Mesenchymal stem cell (in vitro differentiated cells and primary cell): ENCODE measurements around the gene ITPKC.

Source experiments
- DNase-seq: peaks from one replicate; pipeline ENCODE4 v3.0.0-alpha.2; 2013
- H2AFZ ChIP-seq: one replicate; pipeline ENCODE4 v1.6.1; 2013; ENCODE audit warnings: low read depth, mild to moderate bottlenecking, control low read depth, inconsistent platforms, low read length, moderate library complexity
- H2AK5ac ChIP-seq: 2 replicates; pipeline ENCODE4 v1.6.1; 2013; ENCODE audit warnings: low read length, moderate library complexity, mild to moderate bottlenecking, inconsistent platforms; ENCODE audit not compliant: severe bottlenecking
- H2BK120ac ChIP-seq: one replicate; pipeline ENCODE4 v1.6.1; 2013; ENCODE audit warnings: low read depth, mild to moderate bottlenecking, inconsistent platforms, low read length, moderate library complexity
- H2BK12ac ChIP-seq, 2 experiments: one replicate each; pipeline ENCODE4 v1.6.1; 2013; ENCODE audit warnings: inconsistent platforms in 2 of 2, low read length in 2 of 2, mild to moderate bottlenecking in 2 of 2, moderate library complexity in 2 of 2, control low read depth in 1 of 2
- H2BK15ac ChIP-seq: one replicate; pipeline ENCODE4 v1.6.1; 2013; ENCODE audit warnings: mild to moderate bottlenecking, low read depth, inconsistent platforms; ENCODE audit not compliant: poor library complexity, severe bottlenecking
- H2BK5ac ChIP-seq: 2 replicates; pipeline ENCODE4 v1.6.1; 2013; ENCODE audit warnings: low read depth, mild to moderate bottlenecking, low read length, control low read depth, inconsistent platforms; ENCODE audit not compliant: poor library complexity, severe bottlenecking
- H3K14ac ChIP-seq, 2 experiments: one replicate each; pipeline ENCODE4 v1.6.1; 2013; ENCODE audit warnings: inconsistent platforms in 2 of 2, low read length in 2 of 2, control low read depth in 1 of 2, mild to moderate bottlenecking in 1 of 2, moderate library complexity in 1 of 2
- H3K18ac ChIP-seq, 2 experiments: one replicate each; pipeline ENCODE4 v1.6.1; 2013; ENCODE audit warnings: inconsistent platforms in 2 of 2, low read length in 2 of 2, control low read depth in 1 of 2, low read depth in 1 of 2, mild to moderate bottlenecking in 1 of 2
- H3K23ac ChIP-seq, 2 experiments: one replicate each; pipeline ENCODE4 v1.6.1; 2013; ENCODE audit warnings: inconsistent platforms in 2 of 2, low read length in 2 of 2, mild to moderate bottlenecking in 2 of 2, moderate library complexity in 2 of 2, control low read depth in 1 of 2
- H3K27ac ChIP-seq: 2 replicates; pipeline ENCODE4 v1.5.1; 2013; ENCODE audit warnings: mild to moderate bottlenecking, moderate library complexity, low read length, control low read depth, inconsistent platforms; ENCODE audit not compliant: poor library complexity, severe bottlenecking
- H3K27me3 ChIP-seq, 2 experiments: 2 replicates each; pipeline versions ENCODE4 v1.6.1 to v1.7.0; 2013; ENCODE audit warnings: low read length in 2 of 2, mild to moderate bottlenecking in 2 of 2, moderate library complexity in 2 of 2, control low read depth in 1 of 2, inconsistent platforms in 1 of 2; ENCODE audit not compliant: control insufficient read depth in 1 of 2, insufficient read depth in 1 of 2
- H3K36me3 ChIP-seq, 2 experiments: 2 replicates each; pipeline versions ENCODE4 v1.6.1 to v1.7.0; 2013; ENCODE audit warnings: low read length in 2 of 2, control low read depth in 1 of 2, inconsistent platforms in 1 of 2, low read depth in 1 of 2, mild to moderate bottlenecking in 1 of 2; ENCODE audit not compliant: insufficient read depth in 2 of 2, control insufficient read depth in 1 of 2
- H3K4ac ChIP-seq, 2 experiments: one replicate each; pipeline ENCODE4 v1.6.1; 2013; ENCODE audit warnings: inconsistent platforms in 2 of 2, low read length in 2 of 2, mild to moderate bottlenecking in 2 of 2, moderate library complexity in 2 of 2, control low read depth in 1 of 2, low read depth in 1 of 2
- H3K4me1 ChIP-seq: 2 replicates; pipeline ENCODE4 v1.6.1; 2013; ENCODE audit warnings: low read depth, low read length, control low read depth; ENCODE audit not compliant: control insufficient read depth, insufficient read depth
- H3K4me2 ChIP-seq: 2 replicates; pipeline ENCODE4 v1.6.1; 2013; ENCODE audit warnings: low read length, mild to moderate bottlenecking, inconsistent platforms; ENCODE audit not compliant: poor library complexity, severe bottlenecking
- H3K4me3 ChIP-seq, 2 experiments: 2 replicates each; pipeline versions ENCODE4 v1.5.1 to v1.7.0; 2013; ENCODE audit warnings: low read length in 2 of 2, mild to moderate bottlenecking in 2 of 2, control low read depth in 1 of 2, low read depth in 1 of 2; ENCODE audit not compliant: insufficient read depth in 1 of 2
- H3K79me1 ChIP-seq: replicated peaks from 2 replicates; pipeline ENCODE4 v1.6.1; 2013; ENCODE audit warnings: mild to moderate bottlenecking, control low read depth, low read length, inconsistent platforms; ENCODE audit not compliant: poor library complexity, severe bottlenecking
- H3K9ac ChIP-seq: 2 replicates; pipeline ENCODE4 v1.7.0; 2013; ENCODE audit warnings: mild to moderate bottlenecking, low read length, moderate library complexity
- H3K9me3 ChIP-seq: 2 replicates; pipeline ENCODE4 v1.7.0; 2013; ENCODE audit warnings: mild to moderate bottlenecking, low read length; ENCODE audit not compliant: control insufficient read depth
- H4K8ac ChIP-seq: one replicate; pipeline ENCODE4 v1.6.1; 2013; ENCODE audit warnings: inconsistent platforms, mild to moderate bottlenecking, low read length, moderate library complexity
- H4K91ac ChIP-seq: one replicate; pipeline ENCODE4 v1.6.1; 2013; ENCODE audit warnings: mild to moderate bottlenecking, low read length, inconsistent platforms
- WGBS: methylation state at CpG from one replicate; pipeline ENCODE4 v1.1.7; 2013; ENCODE audit warnings: mixed read lengths; 5-methylcytosine and 5-hydroxymethylcytosine counted together

ITPKC gene

GRCh38 chr19:40758491-40758890 is 41.6 kb downstream of the ITPKC start:
- H3K4me1 ChIP-seq, result peaks cover 37% of the 10 kb centered on the region
- no peak overlapping the region for H4K91ac ChIP-seq
- no peak overlapping the region for H2AK5ac ChIP-seq
- H2BK15ac ChIP-seq, result no peak overlapping the region
- peaks cover 75 to 81% of the 10 kb centered on the region in 2 experiments for H3K36me3 ChIP-seq
- H2BK5ac ChIP-seq, result no peak overlapping the region
- peaks cover 26% of the 10 kb centered on the region for H3K79me1 ChIP-seq
- no peak overlapping the region for H3K4me2 ChIP-seq
- no peak overlapping the region for H2BK12ac ChIP-seq
- H3K4me3 ChIP-seq, result no peak overlapping the region
- no peak overlapping the region for H2BK120ac ChIP-seq
- no peak overlapping the region for H3K14ac ChIP-seq
- H3K23ac ChIP-seq, result no peak overlapping the region
- no peak overlapping the region for H2AFZ ChIP-seq
- no peak overlapping the region for H3K4ac ChIP-seq
- no peaks in the 10 kb centered on the region for H3K27me3 ChIP-seq
- H3K9me3 ChIP-seq, result no peaks in the 10 kb centered on the region
- no peak overlapping the region for H4K8ac ChIP-seq
- DNase-seq, result no peak
- H3K9ac ChIP-seq, result no peak overlapping the region
- WGBS, result 100% methylated on average over 2 of the region's 3 CpGs
- H3K18ac ChIP-seq, result no peak overlapping the region
- H3K27ac ChIP-seq, result no peak overlapping the region

- Histone ChIP-seq H3K4me2 (no peak overlapping the region), H3K4me3 (no peak overlapping the region), H2AK5ac (no peak overlapping the region), H3K36me3 (peaks cover 77 to 89% of the 10 kb centered on the region in 2 experiments), H2BK12ac (no peak overlapping the region), H3K9ac (no peak overlapping the region), H2BK120ac (no peak overlapping the region), H2AFZ (no peak overlapping the region), H4K91ac (no peak overlapping the region), H2BK15ac (no peak overlapping the region), H3K23ac (peak overlapping the region in 1 of 2 experiments; percentile 83), H3K14ac (no peak overlapping the region), H3K27ac (no peak overlapping the region), H3K4me1 (peaks cover 36% of the 10 kb centered on the region), H3K4ac (no peak overlapping the region), H3K18ac (no peak overlapping the region), H4K8ac (no peak overlapping the region), H2BK5ac (no peak overlapping the region), H3K27me3 (no peaks in the 10 kb centered on the region), H3K79me1 (peaks cover 33% of the 10 kb centered on the region), H3K9me3 (no peaks in the 10 kb centered on the region)
- no peak for DNase-seq
- 97% methylated on average over 11 of the region's 13 CpGs for WGBS
These were observed 42.4 kb downstream of the ITPKC start for GRCh38 chr19:40759352-40759751.

- Histone ChIP-seq H2BK15ac (peak overlapping the region; percentile 65), H3K9me3 (no peaks in the 10 kb centered on the region), H3K14ac (no peak overlapping the region), H3K23ac (no peak overlapping the region), H2BK5ac (no peak overlapping the region), H3K27ac (peak overlapping the region; percentile 61), H3K4me1 (peaks cover 19% of the 10 kb centered on the region), H3K4me2 (no peak overlapping the region), H2AFZ (no peak overlapping the region), H3K27me3 (no peaks in the 10 kb centered on the region), H3K18ac (no peak overlapping the region), H2BK120ac (no peak overlapping the region), H2BK12ac (no peak overlapping the region), H3K9ac (no peak overlapping the region), H3K79me1 (peaks cover 36% of the 10 kb centered on the region), H4K91ac (peak overlapping the region; percentile 71), H2AK5ac (peak overlapping the region; percentile 1), H3K36me3 (peaks cover 84% of the 10 kb centered on the region in 2 experiments), H3K4ac (no peak overlapping the region), H4K8ac (no peak overlapping the region), H3K4me3 (no peak overlapping the region)
- WGBS, result 96% methylated on average over 17 of the region's 17 CpGs
- DNase-seq, result no peak
These were observed 46.0 kb downstream of the ITPKC start for GRCh38 chr19:40762754-40763470.

GRCh38 chr19:40763526-40763925 is 46.6 kb downstream of the ITPKC start:
- Histone ChIP-seq H3K23ac (no peak overlapping the region), H3K4me1 (peaks cover 19% of the 10 kb centered on the region), H3K79me1 (peaks cover 35% of the 10 kb centered on the region), H3K27ac (no peak overlapping the region), H4K91ac (no peak overlapping the region), H2AK5ac (peak overlapping the region; percentile 23), H2AFZ (no peak overlapping the region), H2BK15ac (no peak overlapping the region), H2BK5ac (no peak overlapping the region), H3K27me3 (no peaks in the 10 kb centered on the region), H3K4ac (no peak overlapping the region), H3K18ac (no peak overlapping the region), H4K8ac (no peak overlapping the region), H3K9me3 (no peaks in the 10 kb centered on the region), H2BK12ac (no peak overlapping the region), H3K36me3 (peaks cover 79 to 84% of the 10 kb centered on the region in 2 experiments), H3K14ac (no peak overlapping the region), H3K4me2 (no peak overlapping the region), H2BK120ac (no peak overlapping the region), H3K4me3 (no peak overlapping the region), H3K9ac (no peak overlapping the region)
- DNase-seq, result no peak
- whole genome bisulfite sequencing, result 95% methylated on average over 7 of the region's 7 CpGs
